HG02623 (cell line): ENCODE results near the gene SH3PXD2A.
"Not testable (repeated sequence)": the region's sequence is repeated elsewhere in the genome, so short reads cannot be mapped to it uniquely, and the experiment has no call there.

ENCODE experiments used
- ATAC-seq: cut with Tn5 transposase; IDR thresholded peaks from one replicate; pipeline ENCODE4 v1.9.1; 2021; ENCODE audit warnings: moderate library complexity; ENCODE audit not compliant: unreplicated experiment

SH3PXD2A gene

GRCh38 chr10:103613616-103614015 lies 241.8 kb downstream of the SH3PXD2A start:
- ATAC-seq = no peak

GRCh38 chr10:103612462-103613365 lies 242.7 kb downstream of the SH3PXD2A start:
- no peak for ATAC-seq

DNA sequence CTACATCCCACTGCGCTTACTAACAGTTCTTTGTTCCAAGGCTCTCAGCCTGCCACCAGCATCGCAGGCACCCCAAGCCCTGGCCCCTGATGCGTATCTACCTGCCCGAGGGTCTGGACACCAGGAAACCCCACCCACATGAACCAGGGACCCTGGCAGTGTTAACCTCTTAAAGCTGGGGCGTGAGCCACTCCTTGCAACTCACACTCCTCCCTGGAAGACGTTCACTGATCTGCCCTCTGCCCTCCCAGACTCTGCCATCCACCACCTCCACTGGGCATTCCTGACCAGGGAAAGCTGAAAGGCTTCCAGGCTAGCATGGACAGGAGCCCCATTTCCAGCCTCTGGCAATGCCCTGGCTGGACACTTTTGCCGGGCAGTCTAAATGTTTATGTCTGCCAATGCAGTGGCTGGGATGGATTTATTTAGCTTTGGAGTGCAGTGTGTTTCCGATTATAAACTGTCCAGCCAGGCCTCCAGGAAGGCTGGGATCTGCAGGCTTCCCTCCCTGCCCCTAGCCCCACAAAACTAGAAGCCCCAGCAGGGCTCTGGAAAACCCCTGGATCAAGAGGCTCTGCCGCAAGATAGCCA lies 244.4 kb downstream of the SH3PXD2A start:
- no peak for ATAC-seq

GRCh38 chr10:103610083-103610472 lies 245.3 kb downstream of the SH3PXD2A start:
- ATAC-seq = no peak

DNA sequence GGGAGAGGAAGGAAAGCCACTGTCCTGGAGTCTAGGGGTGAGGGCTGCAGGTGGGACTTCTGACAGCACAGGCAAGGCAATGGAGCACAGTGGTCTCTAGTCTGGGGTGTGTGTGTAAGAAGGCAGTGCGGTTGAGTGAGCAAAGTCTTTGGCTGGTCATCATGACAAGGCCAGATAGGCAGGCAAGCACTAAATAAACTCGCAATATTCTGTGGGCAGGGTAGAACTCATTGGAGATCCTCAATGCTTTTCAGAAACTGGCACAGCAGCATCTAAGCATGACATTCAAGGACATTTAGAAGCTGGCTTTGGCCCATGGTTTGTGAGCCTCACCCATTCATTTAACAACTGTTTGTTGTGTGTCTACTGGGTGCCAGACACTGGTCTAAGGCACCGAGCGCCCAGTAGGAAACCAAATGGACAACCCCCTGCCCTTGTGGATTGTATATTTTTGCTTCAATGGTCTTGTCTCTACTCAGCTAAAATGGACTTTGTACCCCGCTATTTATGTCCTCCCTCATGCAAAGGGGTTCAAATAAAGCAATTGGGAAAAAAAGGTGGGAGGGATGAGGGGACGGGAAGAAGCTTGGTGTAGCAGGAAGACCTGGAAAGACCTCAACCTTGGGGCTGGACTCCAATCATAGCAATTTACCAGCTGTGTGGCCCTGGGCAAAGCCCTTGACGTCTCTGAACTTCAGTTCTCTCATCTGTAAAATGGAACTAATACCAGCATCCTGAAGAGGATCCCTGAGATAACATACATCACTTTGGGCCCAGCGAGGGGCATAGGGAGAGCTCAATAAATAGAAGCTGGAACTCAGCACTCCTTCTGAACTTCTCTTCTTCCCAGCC lies 245.9 kb downstream of the SH3PXD2A start:
- ATAC-seq = no peak

GRCh38 chr10:103608056-103608455 lies 247.3 kb downstream of the SH3PXD2A start:
- ATAC-seq = not testable (repeated sequence)

DNA sequence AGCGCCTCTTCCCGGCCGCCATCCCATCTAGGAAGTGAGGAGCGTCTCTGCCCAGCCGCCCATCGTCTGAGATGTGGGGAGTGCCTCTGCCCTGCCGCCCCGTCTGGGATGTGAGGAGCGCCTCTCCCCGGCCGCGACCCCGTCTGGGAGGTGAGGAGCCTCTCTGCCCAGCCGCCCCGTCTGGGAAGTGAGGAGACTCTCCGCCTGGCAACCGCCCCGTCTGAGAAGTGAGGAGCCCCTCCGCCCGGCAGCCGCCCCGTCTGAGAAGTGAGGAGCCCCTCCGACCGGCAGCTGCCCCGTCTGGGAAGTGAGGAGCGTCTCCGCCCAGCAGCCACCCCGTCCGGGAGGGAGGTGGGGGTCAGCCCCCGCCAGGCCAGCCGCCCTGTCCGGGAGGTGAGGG lies 248.3 kb downstream of the SH3PXD2A start:
- not testable (repeated sequence) for ATAC-seq

DNA sequence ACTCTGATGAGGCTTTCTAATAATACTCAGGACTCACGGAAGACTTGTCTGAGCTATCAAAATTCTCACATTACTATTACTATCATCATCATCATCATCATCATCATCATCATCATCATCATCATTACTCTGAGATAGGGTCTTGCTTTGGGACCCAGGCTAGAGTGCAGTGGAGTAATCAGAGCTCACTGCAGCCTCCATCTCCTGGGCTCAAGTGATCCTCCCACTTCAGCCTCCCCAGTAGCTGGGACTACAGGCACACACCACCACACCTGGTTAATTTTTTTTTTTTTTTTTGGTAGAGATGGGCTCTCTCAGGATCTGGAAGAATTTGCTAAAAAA lies 249.3 kb downstream of the SH3PXD2A start:
- ATAC-seq = not testable (repeated sequence)

DNA sequence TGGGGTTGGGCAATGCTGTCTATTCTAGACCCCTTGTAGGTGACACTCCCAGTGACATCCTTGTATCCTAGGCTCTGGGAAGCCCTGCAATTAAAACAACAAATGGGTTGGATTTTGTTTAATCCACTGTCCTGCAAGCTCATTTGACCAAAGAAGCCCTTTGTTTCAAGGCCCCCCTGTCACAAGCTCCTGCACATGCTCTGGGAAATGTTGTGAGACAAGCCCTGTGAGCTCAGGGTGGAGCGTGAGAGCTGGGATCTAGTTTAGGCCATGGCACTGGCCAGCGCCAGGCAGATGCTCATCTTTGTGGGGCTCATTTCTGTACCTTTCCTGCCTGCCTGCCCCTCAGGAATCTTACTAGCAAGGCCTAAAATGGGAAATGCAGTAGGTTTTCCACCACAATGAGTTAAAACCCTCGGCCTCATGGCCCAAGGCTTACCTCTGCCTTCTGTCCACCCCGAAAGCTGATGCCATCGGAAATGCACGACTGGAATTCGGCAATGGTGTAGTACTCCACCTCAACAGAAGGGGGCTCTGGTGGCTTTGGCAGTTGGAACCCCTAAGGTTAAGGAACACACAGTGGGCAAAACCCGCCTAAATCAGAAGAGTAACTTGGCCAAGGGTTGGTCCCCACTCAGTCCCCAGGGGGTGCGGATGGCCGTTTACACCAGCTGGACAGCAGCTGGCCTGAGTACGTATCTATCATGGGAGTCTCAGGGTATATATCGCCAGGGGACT lies 249.8 kb downstream of the SH3PXD2A start:
- no peak for ATAC-seq

GRCh38 chr10:103603382-103603781 lies 252.0 kb downstream of the SH3PXD2A start:
- no peak for ATAC-seq

DNA sequence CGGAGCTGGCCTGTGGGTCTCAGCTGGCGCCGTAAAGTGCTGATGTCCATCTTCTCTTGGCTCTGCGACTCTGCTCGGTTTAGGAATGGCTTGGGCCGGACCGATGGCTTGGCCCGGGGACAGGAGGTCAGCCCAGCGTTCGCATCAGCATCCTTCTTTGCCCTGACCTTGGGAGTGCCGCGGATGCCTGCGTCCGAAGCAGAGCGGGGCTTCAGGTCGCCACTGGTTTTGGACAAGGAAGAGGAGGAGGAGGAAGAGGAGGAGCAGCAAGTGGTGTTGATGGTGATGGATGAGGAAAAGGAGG lies 252.6 kb downstream of the SH3PXD2A start:
- ATAC-seq = no peak

- ATAC-seq = no peak
These were observed 253.1 kb downstream of the SH3PXD2A start for GRCh38 chr10:103602028-103602851.

DNA sequence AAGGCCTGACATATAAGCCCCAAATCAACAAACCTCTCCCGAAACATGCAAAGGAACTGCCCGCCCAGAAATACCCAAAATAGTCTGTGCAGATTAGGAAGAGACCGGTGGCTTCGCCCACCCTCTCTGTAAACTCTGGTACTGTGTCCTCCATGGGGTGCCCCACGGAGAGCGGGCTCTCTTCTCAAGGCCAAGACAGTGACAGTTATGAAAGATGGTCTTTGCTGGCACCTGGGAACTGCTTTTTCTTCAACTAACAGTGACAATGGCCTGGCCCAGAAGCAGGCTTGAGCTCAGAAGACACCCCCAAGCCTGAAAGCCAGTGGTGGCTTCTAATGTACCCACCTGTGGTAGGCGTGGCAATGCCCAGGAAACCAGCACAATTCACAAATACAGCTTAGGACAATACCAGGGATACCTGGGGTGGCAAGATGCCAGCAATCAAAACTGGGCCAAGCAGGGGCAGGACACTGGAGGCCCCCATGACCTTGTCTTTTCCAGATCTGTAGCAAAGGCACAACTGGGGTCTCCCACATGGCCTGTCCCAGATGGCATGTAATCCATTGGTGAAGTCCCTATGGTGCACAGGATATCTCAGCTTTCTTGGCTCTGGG lies 254.3 kb downstream of the SH3PXD2A start:
- no peak for ATAC-seq

DNA sequence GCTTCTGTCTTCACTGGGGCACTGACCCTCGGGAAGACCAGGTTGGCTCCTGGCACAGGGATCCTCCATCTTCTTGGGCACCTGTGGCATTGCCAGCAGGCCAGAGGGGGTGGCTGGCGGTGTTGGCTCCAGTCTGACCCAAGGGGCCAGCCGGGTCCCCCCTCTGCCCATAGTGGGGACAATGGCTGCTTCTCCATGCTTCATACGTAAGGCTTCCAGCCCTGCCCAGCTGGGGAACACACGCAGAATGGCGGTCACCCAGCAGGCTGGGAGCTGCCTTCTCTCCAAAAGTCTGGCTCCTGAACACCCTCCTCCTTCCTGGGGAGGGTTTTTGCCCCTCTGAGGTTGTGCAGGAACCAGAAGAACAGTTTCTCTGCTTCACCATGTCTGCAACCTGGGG lies 255.1 kb downstream of the SH3PXD2A start:
- no peak for ATAC-seq

DNA sequence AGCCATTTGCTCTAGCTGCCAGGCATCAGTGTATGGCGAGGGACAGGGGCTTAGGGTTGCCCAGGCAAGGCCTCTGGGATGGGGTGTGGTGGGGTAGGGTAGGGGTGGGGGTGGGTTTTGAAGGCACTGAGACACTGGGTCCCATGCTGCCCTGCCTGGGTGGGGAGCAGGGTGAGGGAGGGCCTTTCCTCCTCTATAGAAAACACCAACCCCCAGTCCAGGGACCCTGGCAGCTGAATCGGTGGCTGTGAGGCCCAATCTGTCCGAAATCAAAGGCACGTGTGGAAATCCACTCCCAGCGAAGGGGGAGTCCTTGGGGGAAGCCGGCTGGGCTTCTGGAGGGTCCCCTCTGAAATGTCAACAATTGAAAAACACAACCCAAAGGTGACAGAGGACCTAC lies 255.5 kb downstream of the SH3PXD2A start:
- no peak for ATAC-seq

DNA sequence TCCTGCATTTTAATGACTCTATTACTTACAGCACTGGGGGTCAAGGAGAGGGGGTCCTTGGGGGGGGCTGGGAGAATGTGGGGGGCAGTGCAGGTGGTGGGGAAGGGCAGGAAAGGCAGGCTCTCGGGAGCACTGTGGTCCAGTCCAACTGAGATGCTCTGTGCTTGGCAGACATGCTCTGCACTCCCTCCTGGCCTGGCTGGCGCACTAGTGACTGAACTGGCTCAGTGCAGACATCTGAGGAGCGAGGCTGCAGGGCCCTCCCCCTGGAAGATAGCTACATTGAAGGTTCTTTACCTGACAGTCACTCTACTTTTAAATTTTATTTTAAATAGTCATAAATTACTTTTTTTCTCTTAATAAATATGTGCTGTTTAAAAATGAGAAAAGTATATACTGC lies 256.2 kb downstream of the SH3PXD2A start:
- ATAC-seq = no peak

DNA sequence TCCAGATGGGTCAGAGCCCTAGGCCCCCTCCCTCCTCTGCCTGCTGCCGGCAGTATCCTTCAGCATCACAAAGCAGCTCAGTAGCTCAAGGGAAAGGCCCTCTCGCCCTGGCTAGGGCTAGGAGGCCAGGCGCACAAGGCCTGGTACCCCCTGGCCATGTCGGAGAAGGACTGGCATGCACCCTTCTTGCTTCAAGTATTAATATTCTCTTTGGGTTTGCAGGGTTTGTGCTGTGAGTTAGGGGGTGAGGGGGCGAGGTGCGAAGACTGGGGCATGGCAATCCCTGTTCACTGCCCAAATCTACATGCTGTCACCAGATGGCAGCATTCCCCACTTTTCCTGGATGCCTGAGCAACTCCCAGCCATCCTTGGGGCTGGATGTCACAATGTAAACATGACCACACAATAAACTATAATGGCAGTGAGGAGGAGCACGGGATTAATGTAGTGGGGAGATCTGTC lies 256.7 kb downstream of the SH3PXD2A start:
- ATAC-seq = no peak

DNA sequence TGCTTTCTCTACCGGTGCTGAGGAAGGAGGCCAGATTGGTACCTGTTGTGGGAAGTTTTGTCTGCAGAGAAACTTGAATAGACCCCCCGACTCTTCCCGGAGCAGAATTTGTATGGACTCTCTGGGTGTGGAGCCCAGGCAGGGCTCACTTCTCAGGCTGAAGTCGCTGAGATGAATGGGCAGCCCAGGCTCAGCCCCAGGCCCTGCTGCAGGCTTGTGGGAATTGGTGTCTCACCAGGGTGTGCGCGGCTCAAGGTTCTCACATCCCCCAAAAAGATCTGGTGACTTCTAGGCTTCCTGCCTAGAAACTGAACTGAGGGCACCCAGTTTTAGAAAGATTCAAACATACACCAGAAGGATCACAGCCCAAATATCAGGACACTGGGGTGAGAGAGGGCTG lies 258.4 kb downstream of the SH3PXD2A start:
- no peak for ATAC-seq

GRCh38 chr10:103595933-103596726 lies 259.2 kb downstream of the SH3PXD2A start:
- no peak for ATAC-seq
